Upper lobe of right lung (tissue), 1 donor: ENCODE results near the gene PLCH1. TPM values are rescaled to one million over a fixed set of nuclear protein-coding genes. Genes with fewer than 3 reads are reported as not detected.

ENCODE experiments used
- ATAC-seq: fragments of 200-7000 bp; cut with Tn5 transposase; one replicate; pipeline ENCODE4 v1.9.1; 2020; ENCODE audit warnings: mild to moderate bottlenecking, moderate library complexity
- DNase-seq: peaks from one replicate; pipeline ENCODE4 v3.0.0-alpha.2; 2020
- H3K27ac ChIP-seq: fragments of 200-600 bp; one replicate; pipeline ENCODE4 v1.8.0; 2022
- H3K27me3 ChIP-seq: fragments of 200-600 bp; one replicate; pipeline ENCODE4 v1.8.0; 2022; ENCODE audit warnings: mild to moderate bottlenecking
- H3K36me3 ChIP-seq: fragments of 200-600 bp; one replicate; pipeline ENCODE4 v1.8.0; 2022
- H3K4me1 ChIP-seq: fragments of 200-600 bp; one replicate; pipeline ENCODE4 v1.8.0; 2022
- H3K4me3 ChIP-seq: fragments of 200-600 bp; one replicate; pipeline ENCODE4 v1.8.0; 2022; ENCODE audit warnings: mild to moderate bottlenecking
- H3K9me3 ChIP-seq: fragments of 200-600 bp; one replicate; pipeline ENCODE4 v1.8.0; 2022
- CTCF ChIP-seq: fragments of 200-600 bp; IDR thresholded peaks from one replicate; pipeline ENCODE4 v1.8.0; 2022; ENCODE audit warnings: antibody characterized with exemption
- intact Hi-C: fragments of 100-400 bp; cut with DNase I; formaldehyde crosslinking; loops from one replicate; pipeline ENCODE4 v1.11.0; 2022
- total RNA-seq: library from RNA; stranded (reverse); fragmentation: NEBNext Ultra II Directional; extraction: Animal tissue kit (Norgen Biotek cat#: 25700); gene quantifications from one replicate; pipeline ENCODE4 v1.2.1, GENCODE V29; 2021
- donor health status: DM: no; HTN: yes; CAD: no; lungs with severe emphysema.

PLCH1 gene
- total RNA-seq, 1 donor from 2014 or later: 12.1 TPM

GRCh38 chr3:155356594-155357370 is 388.1 kb downstream of the PLCH1 start:
- ATAC-seq (no peak), DNase-seq (no peak)
- intact Hi-C loops: loop anchor here (10.0 kb wide), 1 partner anchor 348 kb away; no protein-coding TSS in a partner anchor
- Histone ChIP-seq H3K36me3 (no peaks in the 10 kb centered on the region), H3K4me1 (no peaks in the 10 kb centered on the region), H3K27me3 (no peaks in the 10 kb centered on the region), H3K9me3 (no peaks in the 10 kb centered on the region), H3K4me3 (no peak overlapping the region), H3K27ac (no peak overlapping the region)
- TF ChIP-seq CTCF: no peak

- TF ChIP-seq CTCF: no peak
- no peaks in the 10 kb centered on the region for H3K36me3 ChIP-seq
- intact Hi-C loops: loop anchor here (10.0 kb wide), 1 partner anchor 350 kb away; no protein-coding TSS in a partner anchor
- no peak for ATAC-seq
- H3K27ac ChIP-seq: no peak overlapping the region
- H3K9me3 ChIP-seq: no peaks in the 10 kb centered on the region
- H3K4me3 ChIP-seq: no peak overlapping the region
- DNase-seq: no peak
- no peaks in the 10 kb centered on the region for H3K4me1 ChIP-seq
- no peaks in the 10 kb centered on the region for H3K27me3 ChIP-seq
These were observed 390.2 kb downstream of the PLCH1 start for GRCh38 chr3:155354658-155355057.

GRCh38 chr3:155352900-155353490 is 391.9 kb downstream of the PLCH1 start:
- intact Hi-C loops: loop anchor here (10.0 kb wide), 1 partner anchor 352 kb away; no protein-coding TSS in a partner anchor
- Histone ChIP-seq H3K4me3 (no peak overlapping the region), H3K36me3 (no peaks in the 10 kb centered on the region), H3K27ac (no peak overlapping the region), H3K9me3 (no peaks in the 10 kb centered on the region), H3K27me3 (no peaks in the 10 kb centered on the region), H3K4me1 (no peaks in the 10 kb centered on the region)
- peak; percentile 55 for TF ChIP-seq CTCF
- peak; percentile 45 for ATAC-seq
- no peak for DNase-seq

- Histone ChIP-seq H3K4me3 (no peak overlapping the region), H3K9me3 (no peaks in the 10 kb centered on the region), H3K36me3 (no peaks in the 10 kb centered on the region), H3K27ac (no peak overlapping the region), H3K27me3 (no peaks in the 10 kb centered on the region), H3K4me1 (no peaks in the 10 kb centered on the region)
- DNase-seq: no peak
- no peak for ATAC-seq
- intact Hi-C loops: loop anchor here (10.0 kb wide), 1 partner anchor 354 kb away; no protein-coding TSS in a partner anchor
- TF ChIP-seq CTCF: no peak
These were observed 394.3 kb downstream of the PLCH1 start for GRCh38 chr3:155350571-155350970.

GRCh38 chr3:155347901-155348300 is 397.0 kb downstream of the PLCH1 start:
- Histone ChIP-seq H3K9me3 (no peaks in the 10 kb centered on the region), H3K27ac (no peak overlapping the region), H3K27me3 (no peaks in the 10 kb centered on the region), H3K4me1 (no peaks in the 10 kb centered on the region), H3K4me3 (no peak overlapping the region), H3K36me3 (no peaks in the 10 kb centered on the region)
- no peak for TF ChIP-seq CTCF
- DNase-seq (no peak), ATAC-seq (no peak)
- intact Hi-C loops: no loop called here
